Endodermal cell (in vitro differentiated cells): Measurements from ENCODE around the gene MOB2. TPM values are rescaled to one million over a fixed set of nuclear protein-coding genes. Genes with fewer than 3 reads are reported as not detected.
"Not testable (repeated sequence)": the region's sequence is repeated elsewhere in the genome, so short reads cannot be mapped to it uniquely, and the experiment has no call there.

ENCODE experiments used
- DNase-seq: peaks from one replicate; pipeline ENCODE4 v3.0.0-alpha.2; 2017
- H3K27ac ChIP-seq: 2 replicates; pipeline ENCODE4 v1.5.1; 2013; ENCODE audit warnings: mild to moderate bottlenecking, low read depth, low read length, moderate library complexity
- H3K27me3 ChIP-seq: 2 replicates; pipeline ENCODE4 v1.6.1; 2013; ENCODE audit warnings: mild to moderate bottlenecking, low read length, moderate library complexity; ENCODE audit not compliant: insufficient read depth, control insufficient read depth, poor library complexity, severe bottlenecking
- H3K36me3 ChIP-seq: 2 replicates; pipeline ENCODE4 v1.7.0; 2013; ENCODE audit warnings: mild to moderate bottlenecking, low read length, moderate library complexity; ENCODE audit not compliant: control insufficient read depth, insufficient read depth
- H3K4me1 ChIP-seq: one replicate; pipeline ENCODE4 v1.7.0; 2013; ENCODE audit warnings: low read length; ENCODE audit not compliant: control insufficient read depth, insufficient read depth
- H3K4me3 ChIP-seq: 2 replicates; pipeline ENCODE4 v1.5.1; 2013; ENCODE audit warnings: mild to moderate bottlenecking, low read length, moderate library complexity
- H3K9ac ChIP-seq: 2 replicates; pipeline ENCODE4 v1.6.1; 2013; ENCODE audit warnings: mild to moderate bottlenecking, low read length, moderate library complexity; ENCODE audit not compliant: poor library complexity, severe bottlenecking; ENCODE audit errors: extremely low read depth
- H3K9me3 ChIP-seq: 2 replicates; pipeline ENCODE4 v1.6.1; 2013; ENCODE audit warnings: mild to moderate bottlenecking, low read length, moderate library complexity; ENCODE audit not compliant: control insufficient read depth
- H3K27ac Mint-ChIP-seq: 2 replicates; pipeline ENCODE4 v1.8.0; 2020; ENCODE audit warnings: mixed read lengths
- H3K27me3 Mint-ChIP-seq: 2 replicates; pipeline ENCODE4 v1.8.0; 2021; ENCODE audit warnings: mild to moderate bottlenecking, mixed read lengths; ENCODE audit not compliant: insufficient read depth
- H3K36me3 Mint-ChIP-seq: 2 replicates; pipeline ENCODE4 v1.8.0; 2020; ENCODE audit warnings: low read depth, mixed read lengths
- H3K4me1 Mint-ChIP-seq: 2 replicates; pipeline ENCODE4 v1.8.0; 2020; ENCODE audit warnings: mixed read lengths
- H3K4me3 Mint-ChIP-seq: 2 replicates; pipeline ENCODE4 v1.8.0; 2020; ENCODE audit warnings: mild to moderate bottlenecking, moderate library complexity, mixed read lengths
- H3K9me3 Mint-ChIP-seq: 2 replicates; pipeline ENCODE4 v1.8.0; 2020; ENCODE audit warnings: mild to moderate bottlenecking, mixed read lengths
- CTCF ChIP-seq: fragments of 200-600 bp; sonication (generic); conservative IDR thresholded peaks from 2 replicates; pipeline ENCODE4 v1.5.0; 2021; ENCODE audit warnings: antibody characterized with exemption, mild to moderate bottlenecking
- WGBS, 2 experiments: methylation state at CpG; one replicate each; pipeline versions ENCODE4 v1.1.5 to v1.1.7; 2013; ENCODE audit warnings: missing lambda C conversion rate in 2 of 2, mixed read lengths in 1 of 2; ENCODE audit not compliant: insufficient coverage in 1 of 2, insufficient read length in 1 of 2; 5-methylcytosine and 5-hydroxymethylcytosine counted together
- total RNA-seq, 2 donors: library from RNA; stranded (reverse); fragmentation: NEBNext Ultra II Directional in 1 of 2; extraction: Animal tissue kit (Norgen Biotek cat#: 25700) in 1 of 2; gene quantifications; 2 replicates in 1 of 2; 3 replicates in 1 of 2; pipeline ENCODE4 v1.2.1, GENCODE V29; 2021

MOB2 gene
- total RNA-seq, 2 donors from 2014 or later: 23.9 to 25.4 TPM

GRCh38 chr11:1425006-1425405 is 61.6 kb downstream of the MOB2 start:
- Mint-ChIP-seq H3K4me1 (no peaks in the 10 kb centered on the region), H3K36me3 (no peaks in the 10 kb centered on the region), H3K27me3 (no peaks in the 10 kb centered on the region), H3K9me3 (peaks cover 5% of the 10 kb centered on the region), H3K4me3 (no peak overlapping the region), H3K27ac (no peak overlapping the region)
- no peaks in the 10 kb centered on the region for H3K4me1 ChIP-seq
- no peak for DNase-seq
- H3K27ac ChIP-seq: no peak overlapping the region
- TF ChIP-seq CTCF: no peak
- H3K9me3 ChIP-seq: no peaks in the 10 kb centered on the region
- WGBS, 2 experiments: 92 to 95% methylated on average over 18 to 22 of the region's 22 CpGs
- H3K9ac ChIP-seq: no peak overlapping the region
- no peaks in the 10 kb centered on the region for H3K27me3 ChIP-seq
- no peaks in the 10 kb centered on the region for H3K36me3 ChIP-seq
- H3K4me3 ChIP-seq: no peak overlapping the region

- WGBS, 2 experiments: 91 to 94% methylated on average over 9 to 12 of the region's 22 CpGs
- not testable (repeated sequence) for H3K9ac ChIP-seq, H3K4me1 ChIP-seq, DNase-seq, H3K27ac Mint-ChIP-seq, H3K36me3 Mint-ChIP-seq, H3K4me3 ChIP-seq, H3K4me3 Mint-ChIP-seq, H3K36me3 ChIP-seq, H3K27me3 ChIP-seq, H3K27me3 Mint-ChIP-seq, H3K27ac ChIP-seq, H3K4me1 Mint-ChIP-seq
- H3K9me3 Mint-ChIP-seq: peaks cover 21% of the 10 kb centered on the region
- H3K9me3 ChIP-seq: peaks cover 11% of the 10 kb centered on the region
Measured at GRCh38 chr11:1423406-1423805, 63.2 kb downstream of the MOB2 start.

GRCh38 chr11:1422981-1423380 is 63.6 kb downstream of the MOB2 start:
- Histone ChIP-seq H3K4me1 (no peaks in the 10 kb centered on the region), H3K27ac (no peak overlapping the region), H3K4me3 (no peak overlapping the region), H3K9ac (no peak overlapping the region), H3K27me3 (no peaks in the 10 kb centered on the region), H3K9me3 (peaks cover 15% of the 10 kb centered on the region), H3K36me3 (no peaks in the 10 kb centered on the region)
- WGBS, 2 experiments: 93 to 97% methylated on average over 14 to 15 of the region's 15 CpGs
- TF ChIP-seq CTCF: no peak
- Mint-ChIP-seq H3K27ac (no peak overlapping the region), H3K4me3 (no peak overlapping the region), H3K27me3 (no peaks in the 10 kb centered on the region), H3K36me3 (peaks cover 3% of the 10 kb centered on the region), H3K4me1 (no peaks in the 10 kb centered on the region), H3K9me3 (peaks cover 24% of the 10 kb centered on the region)
- DNase-seq: no peak

GRCh38 chr11:1422481-1422880 is 64.1 kb downstream of the MOB2 start:
- peaks cover 18% of the 10 kb centered on the region for H3K9me3 ChIP-seq
- no peak overlapping the region for H3K4me3 ChIP-seq
- Mint-ChIP-seq H3K27me3 (no peaks in the 10 kb centered on the region), H3K36me3 (peaks cover 3% of the 10 kb centered on the region), H3K4me1 (no peaks in the 10 kb centered on the region), H3K4me3 (no peak overlapping the region), H3K27ac (no peak overlapping the region), H3K9me3 (peaks cover 25% of the 10 kb centered on the region)
- no peaks in the 10 kb centered on the region for H3K36me3 ChIP-seq
- DNase-seq: peak; percentile 74
- no peak overlapping the region for H3K27ac ChIP-seq
- WGBS, 2 experiments: 65 to 80% methylated on average over 9 of the region's 9 CpGs
- no peaks in the 10 kb centered on the region for H3K27me3 ChIP-seq
- peak; percentile 39 for TF ChIP-seq CTCF
- H3K9ac ChIP-seq: no peak overlapping the region
- H3K4me1 ChIP-seq: no peaks in the 10 kb centered on the region
